OCI-LY1 (cell line): ENCODE results near the gene REST.

Source experiments
- CTCF ChIP-seq: fragments of 200-600 bp; sonication (generic), shearing (Covaris generic); IDR thresholded peaks from 2 replicates; pipeline ENCODE4 v1.5.1; 2017; ENCODE audit warnings: mild to moderate bottlenecking, antibody characterized with exemption, low read length, moderate library complexity, mixed read lengths
- EZH2 ChIP-seq: fragments of 200-600 bp; sonication (generic), shearing (Covaris generic); IDR thresholded peaks from 2 replicates; pipeline ENCODE4 v1.8.0; 2017; ENCODE audit warnings: borderline replicate concordance, mixed run types, mild to moderate bottlenecking, antibody characterized with exemption, low read length, moderate library complexity, mixed read lengths

- TF ChIP-seq EZH2 (no peak), CTCF (no peak)
Observed at GRCh38 chr4:56931924-56932323, 24.2 kb downstream of the REST start.
